TTC549 (cell line): ENCODE results near the gene LTA.

Experiments used
- FAIRE-seq: peaks from 2 replicates; lab custom pipeline; 2012; peaks lifted over from hg19 to GRCh38; lab: Jason Lieb, UNC

LTA gene

GRCh38 chr6:31569861-31570536, 2.1 kb upstream of the LTA start:
- no peak for FAIRE-seq

DNA sequence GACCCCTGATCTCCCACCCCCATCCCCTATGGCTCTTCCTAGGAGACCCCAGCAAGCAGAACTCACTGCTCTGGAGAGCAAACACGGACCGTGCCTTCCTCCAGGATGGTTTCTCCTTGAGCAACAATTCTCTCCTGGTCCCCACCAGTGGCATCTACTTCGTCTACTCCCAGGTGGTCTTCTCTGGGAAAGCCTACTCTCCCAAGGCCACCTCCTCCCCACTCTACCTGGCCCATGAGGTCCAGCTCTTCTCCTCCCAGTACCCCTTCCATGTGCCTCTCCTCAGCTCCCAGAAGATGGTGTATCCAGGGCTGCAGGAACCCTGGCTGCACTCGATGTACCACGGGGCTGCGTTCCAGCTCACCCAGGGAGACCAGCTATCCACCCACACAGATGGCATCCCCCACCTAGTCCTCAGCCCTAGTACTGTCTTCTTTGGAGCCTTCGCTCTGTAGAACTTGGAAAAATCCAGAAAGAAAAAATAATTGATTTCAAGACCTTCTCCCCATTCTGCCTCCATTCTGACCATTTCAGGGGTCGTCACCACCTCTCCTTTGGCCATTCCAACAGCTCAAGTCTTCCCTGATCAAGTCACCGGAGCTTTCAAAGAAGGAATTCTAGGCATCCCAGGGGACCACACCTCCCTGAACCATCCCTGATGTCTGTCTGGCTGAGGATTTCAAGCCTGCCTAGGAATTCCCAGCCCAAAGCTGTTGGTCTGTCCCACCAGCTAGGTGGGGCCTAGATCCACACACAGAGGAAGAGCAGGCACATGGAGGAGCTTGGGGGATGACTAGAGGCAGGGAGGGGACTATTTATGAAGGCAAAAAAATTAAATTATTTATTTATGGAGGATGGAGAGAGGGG, 1.4 kb downstream of the LTA start:
- FAIRE-seq, result no peak

GRCh38 chr6:31574106-31575061, 2.3 kb downstream of the LTA start:
- FAIRE-seq, result no peak

GRCh38 chr6:31575335-31575901, 3.3 kb downstream of the LTA start, which contains the start of gene TNF:
TSS of gene TNF (plus strand) at chr6:31575565. CDS start at chr6:31575742, 177 bp downstream.
- no peak for FAIRE-seq

DNA sequence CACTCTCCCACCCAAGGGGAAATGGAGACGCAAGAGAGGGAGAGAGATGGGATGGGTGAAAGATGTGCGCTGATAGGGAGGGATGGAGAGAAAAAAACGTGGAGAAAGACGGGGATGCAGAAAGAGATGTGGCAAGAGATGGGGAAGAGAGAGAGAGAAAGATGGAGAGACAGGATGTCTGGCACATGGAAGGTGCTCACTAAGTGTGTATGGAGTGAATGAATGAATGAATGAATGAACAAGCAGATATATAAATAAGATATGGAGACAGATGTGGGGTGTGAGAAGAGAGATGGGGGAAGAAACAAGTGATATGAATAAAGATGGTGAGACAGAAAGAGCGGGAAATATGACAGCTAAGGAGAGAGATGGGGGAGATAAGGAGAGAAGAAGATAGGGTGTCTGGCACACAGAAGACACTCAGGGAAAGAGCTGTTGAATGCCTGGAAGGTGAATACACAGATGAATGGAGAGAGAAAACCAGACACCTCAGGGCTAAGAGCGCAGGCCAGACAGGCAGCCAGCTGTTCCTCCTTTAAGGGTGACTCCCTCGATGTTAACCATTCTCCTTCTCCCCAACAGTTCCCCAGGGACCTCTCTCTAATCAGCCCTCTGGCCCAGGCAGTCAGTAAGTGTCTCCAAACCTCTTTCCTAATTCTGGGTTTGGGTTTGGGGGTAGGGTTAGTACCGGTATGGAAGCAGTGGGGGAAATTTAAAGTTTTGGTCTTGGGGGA, 4.0 kb downstream of the LTA start:
- FAIRE-seq, result no peak

- FAIRE-seq, result no peak
These were observed 4.9 kb downstream of the LTA start for GRCh38 chr6:31576897-31577578.

DNA sequence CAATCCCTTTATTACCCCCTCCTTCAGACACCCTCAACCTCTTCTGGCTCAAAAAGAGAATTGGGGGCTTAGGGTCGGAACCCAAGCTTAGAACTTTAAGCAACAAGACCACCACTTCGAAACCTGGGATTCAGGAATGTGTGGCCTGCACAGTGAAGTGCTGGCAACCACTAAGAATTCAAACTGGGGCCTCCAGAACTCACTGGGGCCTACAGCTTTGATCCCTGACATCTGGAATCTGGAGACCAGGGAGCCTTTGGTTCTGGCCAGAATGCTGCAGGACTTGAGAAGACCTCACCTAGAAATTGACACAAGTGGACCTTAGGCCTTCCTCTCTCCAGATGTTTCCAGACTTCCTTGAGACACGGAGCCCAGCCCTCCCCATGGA, 5.5 kb downstream of the LTA start:
- no peak for FAIRE-seq

GRCh38 chr6:31578184-31579118, 6.4 kb downstream of the LTA start:
- FAIRE-seq, result no peak

- FAIRE-seq, result no peak
These were observed 7.0 kb downstream of the LTA start for GRCh38 chr6:31579119-31579505.

DNA sequence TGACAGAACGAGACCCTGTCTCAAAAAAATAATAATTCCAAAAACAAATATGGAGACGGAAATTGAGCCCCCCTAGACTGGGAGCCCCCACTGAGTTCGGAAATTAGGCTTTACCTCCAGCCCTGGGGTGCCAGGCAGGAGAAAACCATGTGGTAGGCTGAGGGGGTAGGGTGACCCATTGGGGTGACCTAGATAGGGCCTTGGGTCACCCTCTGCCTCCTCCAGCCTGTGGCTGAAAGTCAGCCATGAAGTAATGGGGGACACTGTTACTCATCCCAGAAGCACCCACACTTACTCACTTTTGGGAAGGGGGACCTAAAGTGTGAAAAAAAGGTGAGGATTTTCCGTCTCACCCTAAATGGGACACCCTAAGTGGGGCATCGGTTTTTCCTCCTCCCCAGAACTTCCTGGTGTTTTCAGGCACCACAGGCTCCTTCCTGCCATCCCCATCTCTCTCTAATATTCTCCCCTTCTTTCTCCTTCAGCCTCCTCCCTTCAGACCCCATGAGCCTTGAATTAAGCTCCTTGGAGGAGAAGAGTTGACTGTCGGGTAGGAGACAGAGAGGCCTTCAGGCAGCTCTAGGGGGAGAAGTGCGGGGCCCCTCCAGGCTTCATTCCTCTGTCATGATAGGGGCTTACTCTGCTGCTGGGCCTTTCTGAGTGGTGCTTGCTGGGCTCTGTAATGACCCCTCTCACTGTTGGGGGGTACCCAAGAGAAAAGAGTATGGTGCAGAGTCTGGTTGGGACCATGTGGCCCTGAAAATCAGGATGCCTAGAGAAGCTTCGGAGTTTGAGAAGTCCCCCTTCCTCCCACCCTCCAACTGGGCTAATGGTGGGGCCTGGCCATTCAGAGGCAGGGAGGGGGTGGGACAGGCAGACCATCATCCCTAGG, 7.7 kb downstream of the LTA start:
- FAIRE-seq, result no peak

DNA sequence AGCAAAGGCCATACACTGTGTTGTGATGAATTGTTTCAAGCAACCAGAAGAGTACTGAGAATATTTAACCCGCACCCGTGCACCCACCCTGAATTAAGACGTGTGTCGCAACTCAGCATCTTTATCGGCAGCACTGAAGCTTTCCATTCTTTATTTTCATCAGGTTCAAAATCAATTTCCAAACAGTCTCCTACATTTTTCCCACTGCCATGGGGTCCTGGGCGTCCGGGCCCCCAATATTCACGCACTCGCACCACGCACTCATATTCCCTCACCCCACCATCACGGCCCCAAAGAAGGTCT, 8.3 kb downstream of the LTA start:
- FAIRE-seq, result no peak

GRCh38 chr6:31580807-31581433, 8.8 kb downstream of the LTA start:
- FAIRE-seq, result no peak

DNA sequence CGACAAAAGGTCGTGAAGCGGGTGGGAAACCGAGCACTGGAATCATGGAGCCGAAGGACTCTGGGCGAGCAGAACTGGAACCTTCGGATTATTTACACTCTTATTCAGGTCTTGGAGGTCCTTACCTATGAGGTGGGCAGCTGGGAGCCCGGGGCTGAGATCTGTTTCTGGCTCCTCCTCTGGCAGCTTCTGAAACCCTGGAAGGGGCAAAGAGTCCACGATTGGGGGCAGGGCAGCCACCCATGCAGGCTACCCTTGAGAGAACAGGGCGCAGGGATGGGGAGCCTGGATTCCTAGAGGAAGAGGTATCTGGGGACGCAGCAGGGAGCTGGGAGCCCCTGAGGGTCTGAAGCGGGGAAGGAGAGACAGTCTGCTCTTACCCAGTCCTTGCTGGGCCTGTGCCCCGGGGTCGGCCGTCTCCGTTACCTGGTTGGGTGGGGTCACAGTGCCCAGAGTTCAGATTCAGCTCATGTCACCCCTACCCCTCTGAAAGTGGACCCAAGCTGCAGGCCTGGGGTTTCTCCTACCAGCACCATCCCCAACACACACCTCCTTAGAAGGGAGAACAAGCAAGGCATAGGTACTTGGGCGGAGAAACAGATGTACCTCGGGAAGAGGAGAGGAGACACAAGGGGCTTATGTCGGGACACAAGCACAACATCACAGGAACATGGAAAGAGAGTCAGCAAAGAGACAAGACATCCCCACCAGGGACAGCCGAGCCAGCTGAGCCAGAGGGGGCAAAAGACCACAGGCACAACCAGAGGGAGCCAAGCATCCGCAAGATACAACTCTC, 9.5 kb downstream of the LTA start:
- FAIRE-seq, result no peak

GRCh38 chr6:31582230-31582643, 10.1 kb downstream of the LTA start, which contains the start of gene LTB:
TSS of gene LTB (minus strand) at chr6:31582424. CDS start at chr6:31582417, 7 bp downstream.
- no peak for FAIRE-seq

DNA sequence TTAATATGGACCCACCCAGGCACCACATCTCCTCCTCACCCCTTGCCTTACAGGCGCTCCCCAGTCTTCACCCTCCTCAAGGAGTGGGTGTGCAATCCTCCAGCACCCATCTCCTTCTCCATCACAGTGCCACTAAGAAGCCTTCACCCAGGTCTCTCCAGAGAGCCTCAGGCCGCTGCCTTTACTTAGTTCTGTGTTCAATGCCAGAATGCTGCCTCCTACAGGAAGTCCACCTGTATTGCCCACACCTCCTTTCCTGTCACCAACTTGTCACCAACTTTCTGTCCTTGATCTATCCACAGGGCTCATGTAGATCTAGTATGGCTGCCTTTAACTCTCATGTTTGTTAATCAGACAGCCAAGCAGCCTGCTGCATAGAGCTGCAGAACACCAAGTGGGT, 13.4 kb downstream of the LTA start:
- no peak for FAIRE-seq

GRCh38 chr6:31586008-31586407, 13.9 kb downstream of the LTA start, which contains the start of gene LST1:
TSS of gene LST1 (plus strand) at chr6:31586277. CDS start at chr6:31587300, 1,023 bp downstream.
- FAIRE-seq, result no peak

- no peak for FAIRE-seq
These were observed 14.7 kb downstream of the LTA start for GRCh38 chr6:31586599-31587281.
